Heart left ventricle (tissue), 16 donors: ENCODE measurements around the gene ZNF230. TPM values are rescaled to one million over a fixed set of nuclear protein-coding genes. Genes with fewer than 3 reads are reported as not detected.
A peak's percentile ranks its signal among the peaks of the same experiment; 100 is the strongest.

Experiments used
- ATAC-seq, 4 donors: fragments of 200-7000 bp; cut with Tn5 transposase; one replicate each; pipeline ENCODE4 v1.9.1; 2020 to 2022; ENCODE audit warnings: moderate library complexity in 4 of 4, mild to moderate bottlenecking in 3 of 4, moderate number of reproducible peaks in 1 of 4
- DNase-seq, 5 donors: peaks; one replicate each; pipeline ENCODE4 v3.0.0-alpha.2; 2020
- H3K27ac ChIP-seq, 12 donors: fragments of 200-600 bp; sonication (generic) in 4 of 12; one replicate each; pipeline versions ENCODE4 v1.5.0 to v1.8.0; 2016 to 2022; ENCODE audit warnings: mild to moderate bottlenecking in 2 of 12
- H3K27me3 ChIP-seq, 9 donors: fragments of 200-600 bp; sonication (generic) in 2 of 9; one replicate each; pipeline versions ENCODE4 v1.5.1 to v1.8.0; 2016 to 2022; ENCODE audit warnings: mild to moderate bottlenecking in 3 of 9
- H3K36me3 ChIP-seq, 9 donors: fragments of 200-600 bp; sonication (generic) in 2 of 9; one replicate each; pipeline versions ENCODE4 v1.5.0 to v1.8.0; 2018 to 2022; ENCODE audit warnings: mild to moderate bottlenecking in 2 of 9
- H3K4me1 ChIP-seq, 12 donors: fragments of 200-600 bp; sonication (generic) in 4 of 12; one replicate each; pipeline versions ENCODE4 v1.5.0 to v1.8.0; 2016 to 2022; ENCODE audit warnings: mild to moderate bottlenecking in 3 of 12
- H3K4me3 ChIP-seq, 12 donors: fragments of 200-600 bp; sonication (generic) in 4 of 12; one replicate each; pipeline versions ENCODE4 v1.5.0 to v1.8.0; 2017 to 2022; ENCODE audit warnings: mild to moderate bottlenecking in 9 of 12, moderate library complexity in 4 of 12
- H3K9me3 ChIP-seq, 12 donors: fragments of 200-600 bp; sonication (generic) in 4 of 12; one replicate each; pipeline versions ENCODE4 v1.5.0 to v1.8.0; 2016 to 2022; ENCODE audit warnings: mild to moderate bottlenecking in 1 of 12
- CTCF ChIP-seq, 12 donors: fragments of 200-600 bp; sonication (generic) in 4 of 12; IDR thresholded peaks; one replicate each; pipeline versions ENCODE4 v1.5.0 to v1.8.0; 2018 to 2022; ENCODE audit warnings: antibody characterized with exemption in 12 of 12, mild to moderate bottlenecking in 5 of 12
- POLR2A ChIP-seq, 2 donors: fragments of 450-650 bp; IDR thresholded peaks; one replicate each; pipeline ENCODE4 v1.6.1; 2017; ENCODE audit warnings: antibody characterized with exemption in 2 of 2, mild to moderate bottlenecking in 2 of 2, moderate library complexity in 2 of 2
- WGBS, 4 donors: extraction: QIAGEN DNeasy Blood & Tissue Kit in 2 of 4; methylation state at CpG; one replicate each; pipeline versions ENCODE4 v1.1.5 to v1.1.7; 2013 to 2018; 5-methylcytosine and 5-hydroxymethylcytosine counted together
- intact Hi-C, 10 donors: fragments of 100-400 bp; cut with DNase I; formaldehyde crosslinking; loops; one replicate each; pipeline versions ENCODE4 v1.11.1 to v1.14.2; 2022
- polyA plus RNA-seq, 2 donors: library from polyadenylated mRNA; stranded (reverse); fragments of 200-250 nt; gene quantifications; one replicate each; pipeline ENCODE4 v1.2.3, GENCODE V29; 2013
- total RNA-seq, 9 donors: library from RNA; depleted of rRNA in 2 of 9; stranded (reverse); fragments of >200 nt in 2 of 9; fragmentation: NEBNext Ultra II Directional in 3 of 9; extraction: Animal tissue kit (Norgen Biotek cat#: 25700) in 3 of 9; gene quantifications; one replicate each; pipeline versions ENCODE4 v1.1.0 to v1.2.4, GENCODE V29; 2016 to 2023
- donor health status: ischemic (EF 13 %, LVEDD 7.1; RV severe dilation, severe dysfunction).
- donor health status: healthy with polysubstance abuse.
- donor health status: DM: no; HTN: yes; CAD: no.
- donor health status: DM: no; HTN: no; CAD: no.
- donor health status: ischemic (EF 25% LVEDD 6.9; RV normal size, moderate dysfunction).
- donor health status: ischemic (EF 25% LVEDD 5.7; RV mildly dilated, moderate dysfunction).
- donor health status: healthy.
- donor health status: DM: yes; HTN: yes; CAD: no.
- donor health status: ischemic (EF 35%, LVEDD 5.7; RV mildly dilated, moderate dysfunction).
- donor health status: nonischemic (EF 11% LVEDD 7.7; RV severe dilation, severe dysfunction).
- donor health status: DM: yes; HTN: yes; CAD: no.
- donor health status: PGD.
- donor health status: ischemic (EF 29% LVEDD 5.4; RV normal size, mild dysfunction).
- donor health status: nonischemic (EF 23%, LVEDD 6.1; RV moderate dilation, normal function).

The ZNF230 gene
- total and polyA plus RNA-seq, 11 donors, result 1.7 to 4.3 (median 1.9) TPM

GRCh38 chr19:44002212-44002565 lies 568 bp upstream of the ZNF230 start:
- no peak for ATAC-seq
- Histone ChIP-seq H3K9me3 (peaks cover 0 to 34% (median 2%) of the 10 kb centered on the region in 12 donors), H3K27ac (peak overlapping the region in 11 of 12 donors; percentile 52 to 84 (median 77)), H3K27me3 (no peaks in the 10 kb centered on the region), H3K4me3 (peak overlapping the region; percentile 61 to 92 (median 82)), H3K36me3 (peaks cover 0 to 18% (median 6%) of the 10 kb centered on the region in 9 donors), H3K4me1 (peaks cover 0 to 28% (median 11%) of the 10 kb centered on the region in 12 donors)
- TF ChIP-seq POLR2A (IDR thresholded peaks at IDR 0.05), result no peak
- TF ChIP-seq CTCF (IDR thresholded peaks at IDR 0.05), result no peak
- intact Hi-C loops, result loop anchor here in 9 of 10 donors (1.0 to 10.0 kb wide), 12 partner anchors 17 to 165 kb away; partner anchors contain the start of genes ZNF155 (in 6 of the 9), ZNF224 (in 4 of the 9), ZNF222 (in 2 of the 9) and ZNF223 (in 2 of the 9)
- DNase-seq, result no peak
- 8 to 11% (median 9%) methylated on average over 8 of the region's 8 CpGs for WGBS, 4 donors

GRCh38 chr19:44003461-44004009 lies 778 bp downstream of the ZNF230 start:
- no peak for TF ChIP-seq POLR2A (IDR thresholded peaks at IDR 0.05)
- no peak for TF ChIP-seq CTCF (IDR thresholded peaks at IDR 0.05)
- H3K36me3 ChIP-seq, result peaks cover 0 to 24% (median 18%) of the 10 kb centered on the region in 9 donors
- H3K27ac ChIP-seq, result peak overlapping the region in 9 of 12 donors; percentile 52 to 84 (median 79)
- intact Hi-C loops, result loop anchor here in 8 of 10 donors (2.0 to 10.0 kb wide), 9 partner anchors 19 to 164 kb away; partner anchors contain the start of genes ZNF224 (in 4 of the 8), ZNF155 (in 2 of the 8), ZNF223 (in 2 of the 8) and ZNF222 (in 1 of the 8)
- H3K4me1 ChIP-seq, result peaks cover 0 to 28% (median 11%) of the 10 kb centered on the region in 12 donors
- 1 to 3% (median 3%) methylated on average over 15 of the region's 15 CpGs for WGBS, 4 donors
- ATAC-seq (peak; percentile 8 to 23 (median 18)), DNase-seq (no peak)
- H3K4me3 ChIP-seq, result peak overlapping the region; percentile 61 to 92 (median 82)
- peaks cover 0 to 43% (median 14%) of the 10 kb centered on the region in 12 donors for H3K9me3 ChIP-seq
- H3K27me3 ChIP-seq, result no peaks in the 10 kb centered on the region

GRCh38 chr19:44005973-44006372 lies 3.2 kb downstream of the ZNF230 start:
- DNase-seq, result no peak
- ATAC-seq, result no peak
- peaks cover 0 to 60% (median 39%) of the 10 kb centered on the region in 12 donors for H3K9me3 ChIP-seq
- peaks cover 17 to 48% (median 43%) of the 10 kb centered on the region in 9 donors for H3K36me3 ChIP-seq
- 88 to 100% (median 95%) methylated on average over 1 of the region's 1 CpG for WGBS, 4 donors
- H3K27me3 ChIP-seq, result no peaks in the 10 kb centered on the region
- intact Hi-C loops, result loop anchor here in 5 of 10 donors (10.0 kb wide), 3 partner anchors 49 to 99 kb away; partner anchors contain the start of genes ZNF224 (in 2 of the 5) and ZNF223 (in 1 of the 5)
- no peak overlapping the region for H3K27ac ChIP-seq
- no peak overlapping the region for H3K4me3 ChIP-seq
- TF ChIP-seq POLR2A (IDR thresholded peaks at IDR 0.05), result no peak
- no peak for TF ChIP-seq CTCF (IDR thresholded peaks at IDR 0.05)
- peaks cover 0 to 28% (median 11%) of the 10 kb centered on the region in 12 donors for H3K4me1 ChIP-seq

GRCh38 chr19:44007473-44007872 lies 4.7 kb downstream of the ZNF230 start:
- Histone ChIP-seq H3K36me3 (peaks cover 21 to 63% (median 56%) of the 10 kb centered on the region in 9 donors), H3K27ac (no peak overlapping the region), H3K27me3 (no peaks in the 10 kb centered on the region), H3K4me3 (no peak overlapping the region), H3K9me3 (peaks cover 0 to 75% (median 54%) of the 10 kb centered on the region in 12 donors), H3K4me1 (peaks cover 0 to 22% (median 9%) of the 10 kb centered on the region in 12 donors)
- TF ChIP-seq POLR2A (IDR thresholded peaks at IDR 0.05) (no peak), CTCF (IDR thresholded peaks at IDR 0.05) (no peak)
- DNase-seq, result no peak
- ATAC-seq, result no peak
- intact Hi-C loops, result loop anchor here in 5 of 10 donors (10.0 kb wide), 3 partner anchors 47 to 97 kb away; partner anchors contain the start of genes ZNF224 (in 2 of the 5) and ZNF223 (in 1 of the 5)
- 97 to 100% (median 98%) methylated on average over 6 of the region's 6 CpGs for WGBS, 4 donors
